Peyer's patch (tissue), 4 donors: ENCODE measurements around the gene POFUT1. TPM values are rescaled to one million over a fixed set of nuclear protein-coding genes. Genes with fewer than 3 reads are reported as not detected.

Experiments
- DNase-seq, 3 donors: peaks; one replicate each; pipeline ENCODE4 v3.0.0-alpha.2; 2017 to 2019
- H3K27ac ChIP-seq, 4 donors: fragments of 200-600 bp; sonication (generic); one replicate each; pipeline ENCODE4 v1.5.1; 2016 to 2019
- H3K27me3 ChIP-seq, 2 donors: fragments of 200-600 bp; sonication (generic); one replicate each; pipeline ENCODE4 v1.5.1; 2019
- H3K36me3 ChIP-seq, 3 donors: fragments of 200-600 bp; sonication (generic); one replicate each; pipeline ENCODE4 v1.5.1; 2016 to 2019
- H3K4me1 ChIP-seq, 4 donors: fragments of 200-600 bp; sonication (generic); one replicate each; pipeline ENCODE4 v1.5.1; 2016 to 2019
- H3K4me3 ChIP-seq, 4 donors: fragments of 200-600 bp; sonication (generic); 1 replicate in 3 of 4; 2 replicates in 1 of 4; pipeline ENCODE4 v1.5.1; 2016 to 2019; ENCODE audit warnings: mild to moderate bottlenecking in 1 of 4
- H3K9me3 ChIP-seq, 4 donors: fragments of 200-600 bp; sonication (generic); one replicate each; pipeline ENCODE4 v1.5.1; 2016 to 2019; ENCODE audit warnings: mild to moderate bottlenecking in 1 of 4
- CTCF ChIP-seq, 6 experiments: fragments of 450-650 bp in 4 of 6; fragments of 200-600 bp in 2 of 6; sonication (generic) in 1 of 6; IDR thresholded peaks; one replicate each; pipeline ENCODE4 v1.5.1; 2017 to 2019; ENCODE audit warnings: antibody characterized with exemption in 6 of 6, mild to moderate bottlenecking in 3 of 6, moderate library complexity in 1 of 6
- POLR2A ChIP-seq, 2 donors: fragments of 450-650 bp; IDR thresholded peaks; one replicate each; pipeline ENCODE4 v1.5.1; 2017; ENCODE audit warnings: antibody characterized with exemption in 2 of 2, mild to moderate bottlenecking in 2 of 2, moderate library complexity in 2 of 2
- total RNA-seq, 4 donors: library from RNA; depleted of rRNA; stranded (reverse); fragments of >200 nt; gene quantifications; one replicate each; pipeline ENCODE4 v1.1.0, GENCODE V29; 2016

POFUT1 gene
- total RNA-seq, 4 donors from 2014 or later: 42.9 to 118 (median 55.7) TPM

GRCh38 chr20:32201977-32202363 is 5.7 kb upstream of the POFUT1 start:
- H3K9me3 ChIP-seq: no peaks in the 10 kb centered on the region
- no peak overlapping the region for H3K27ac ChIP-seq
- H3K4me3 ChIP-seq: no peak overlapping the region
- peaks cover 0 to 50% (median 0%) of the 10 kb centered on the region in 3 donors for H3K36me3 ChIP-seq
- no peak for DNase-seq
- TF ChIP-seq CTCF (IDR thresholded peaks at IDR 0.05): no peak
- no peak for TF ChIP-seq POLR2A (IDR thresholded peaks at IDR 0.05)
- H3K4me1 ChIP-seq: peaks cover 3 to 46% (median 10%) of the 10 kb centered on the region in 4 donors
- H3K27me3 ChIP-seq: no peaks in the 10 kb centered on the region

- peak overlapping the region in 3 of 4 donors; percentile 92 to 97 (median 93) for H3K27ac ChIP-seq
- H3K36me3 ChIP-seq: peaks cover 0 to 36% (median 0%) of the 10 kb centered on the region in 3 donors
- H3K4me3 ChIP-seq: peak overlapping the region in 1 of 4 donors; percentile 91
- H3K9me3 ChIP-seq: no peaks in the 10 kb centered on the region
- H3K27me3 ChIP-seq: no peaks in the 10 kb centered on the region
- no peak for DNase-seq
- peaks cover 4 to 54% (median 12%) of the 10 kb centered on the region in 4 donors for H3K4me1 ChIP-seq
- TF ChIP-seq POLR2A (IDR thresholded peaks at IDR 0.05) (peak in 1 of 2 donors; percentile 82), CTCF (IDR thresholded peaks at IDR 0.05) (no peak)
These were observed 4.1 kb upstream of the POFUT1 start for GRCh38 chr20:32203356-32204204.

- no peak for DNase-seq
- Histone ChIP-seq H3K4me3 (peak overlapping the region in 2 of 4 donors; percentile 91 to 94), H3K27me3 (no peaks in the 10 kb centered on the region), H3K27ac (peak overlapping the region; percentile 20 to 97 (median 92)), H3K9me3 (no peaks in the 10 kb centered on the region), H3K36me3 (peaks cover 0 to 28% (median 0%) of the 10 kb centered on the region in 3 donors), H3K4me1 (peaks cover 7 to 62% (median 13%) of the 10 kb centered on the region in 4 donors)
- TF ChIP-seq CTCF (IDR thresholded peaks at IDR 0.05) (no peak), POLR2A (IDR thresholded peaks at IDR 0.05) (peak in 1 of 2 donors; percentile 39)
These were observed 3.2 kb upstream of the POFUT1 start for GRCh38 chr20:32204205-32205109.

DNA sequence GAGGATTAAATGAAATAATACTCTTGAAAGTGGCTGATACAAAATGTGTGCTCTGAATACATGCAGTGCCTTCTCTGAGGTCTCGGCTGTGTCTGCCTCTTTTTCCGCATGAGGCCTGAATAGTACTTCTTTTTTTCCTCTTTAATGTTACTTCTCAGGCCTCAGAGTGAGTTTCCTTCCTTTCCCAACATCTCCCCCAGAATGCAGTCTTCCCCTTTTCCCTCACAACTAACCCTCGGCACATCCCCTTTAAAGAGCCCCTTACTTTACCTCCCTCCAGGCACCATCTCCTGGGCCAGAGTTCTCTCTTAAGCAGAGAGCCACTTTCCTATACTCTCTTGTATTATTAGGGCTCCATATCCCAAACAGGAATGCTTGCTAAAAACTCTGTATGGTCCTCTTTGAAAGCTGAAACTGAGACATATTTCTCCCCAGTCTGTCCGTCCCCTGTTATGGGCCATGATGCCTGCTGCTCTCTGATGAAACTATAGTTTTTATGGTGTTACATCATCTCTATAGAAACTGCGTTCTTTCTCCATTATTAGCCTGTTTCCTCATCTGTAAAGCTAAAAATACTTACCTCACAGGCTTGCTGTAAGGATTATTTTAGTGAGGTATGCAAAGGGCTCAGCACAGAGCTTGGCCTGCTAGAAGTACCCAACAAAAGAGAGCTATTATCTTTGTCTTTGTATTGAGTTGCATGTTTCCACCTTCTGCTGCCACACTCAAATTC is 2.4 kb upstream of the POFUT1 start:
- Histone ChIP-seq H3K27me3 (no peaks in the 10 kb centered on the region), H3K27ac (peak overlapping the region; percentile 20 to 97 (median 92)), H3K36me3 (peaks cover 0 to 22% (median 0%) of the 10 kb centered on the region in 3 donors), H3K4me3 (peak overlapping the region in 2 of 4 donors; percentile 91 to 94), H3K9me3 (no peaks in the 10 kb centered on the region), H3K4me1 (peaks cover 7 to 71% (median 13%) of the 10 kb centered on the region in 4 donors)
- TF ChIP-seq CTCF (IDR thresholded peaks at IDR 0.05) (no peak), POLR2A (IDR thresholded peaks at IDR 0.05) (no peak)
- DNase-seq: no peak
